Measurements from ENCODE around the gene ANKRD36B.
"Not testable (repeated sequence)": the region's sequence is repeated elsewhere in the genome, so short reads cannot be mapped to it uniquely, and the experiment has no call there.

DNA sequence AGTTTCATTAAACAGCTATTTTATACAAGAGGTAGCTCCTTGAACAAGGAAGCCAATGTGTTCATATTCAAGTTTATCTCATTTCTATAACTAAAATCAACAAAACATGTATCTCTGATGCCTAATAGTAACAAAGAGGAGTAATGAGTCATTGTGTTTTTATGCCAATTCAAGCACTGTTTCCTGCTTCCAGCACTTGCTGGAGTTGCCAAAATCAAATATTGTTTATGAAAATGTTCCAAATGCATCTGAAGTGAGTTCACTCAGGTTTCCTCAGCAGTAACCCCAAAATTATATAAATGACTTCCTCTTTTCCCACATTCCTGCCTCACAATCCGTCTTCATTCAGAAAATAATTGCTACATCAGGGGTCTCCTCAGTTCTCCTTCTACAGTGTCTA is 39.2 kb downstream of the ANKRD36B start:
- not testable (repeated sequence) for TF ChIP-seq CTCF (IDR thresholded peaks at IDR 0.05); NFE2L2 (conservative IDR thresholded peaks at IDR 0.05; ENCODE audit: low read length)
- TF ChIP-seq, protein P1, sequence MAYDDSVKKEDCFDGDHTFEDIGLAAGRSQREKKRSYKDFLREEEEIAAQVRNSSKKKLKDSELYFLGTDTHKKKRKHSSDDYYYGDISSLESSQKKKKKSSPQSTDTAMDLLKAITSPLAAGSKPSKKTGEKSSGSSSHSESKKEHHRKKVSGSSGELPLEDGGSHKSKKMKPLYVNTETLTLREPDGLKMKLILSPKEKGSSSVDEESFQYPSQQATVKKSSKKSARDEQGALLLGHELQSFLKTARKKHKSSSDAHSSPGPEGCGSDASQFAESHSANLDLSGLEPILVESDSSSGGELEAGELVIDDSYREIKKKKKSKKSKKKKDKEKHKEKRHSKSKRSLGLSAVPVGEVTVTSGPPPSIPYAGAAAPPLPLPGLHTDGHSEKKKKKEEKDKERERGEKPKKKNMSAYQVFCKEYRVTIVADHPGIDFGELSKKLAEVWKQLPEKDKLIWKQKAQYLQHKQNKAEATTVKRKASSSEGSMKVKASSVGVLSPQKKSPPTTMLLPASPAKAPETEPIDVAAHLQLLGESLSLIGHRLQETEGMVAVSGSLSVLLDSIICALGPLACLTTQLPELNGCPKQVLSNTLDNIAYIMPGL (CRISPR knock-in tag; IDR thresholded peaks at IDR 0.05; ENCODE audit: borderline replicate concordance), result not testable (repeated sequence)

Data from A549 (cell line).